Activated CD8-positive, alpha-beta memory T cell treated with anti-CD3 and anti-CD28 coated beads, Interleukin-2, amount 50 U/mL, for 24 hours (primary cell): ENCODE data around the gene SLC4A4.
"Not testable (repeated sequence)": the region's sequence is repeated elsewhere in the genome, so short reads cannot be mapped to it uniquely, and the experiment has no call there.

ENCODE experiments used
- DNase-seq: peaks from one replicate; pipeline ENCODE4 v3.0.0-alpha.2; 2020; ENCODE audit errors: extremely low read depth

The SLC4A4 gene

DNA sequence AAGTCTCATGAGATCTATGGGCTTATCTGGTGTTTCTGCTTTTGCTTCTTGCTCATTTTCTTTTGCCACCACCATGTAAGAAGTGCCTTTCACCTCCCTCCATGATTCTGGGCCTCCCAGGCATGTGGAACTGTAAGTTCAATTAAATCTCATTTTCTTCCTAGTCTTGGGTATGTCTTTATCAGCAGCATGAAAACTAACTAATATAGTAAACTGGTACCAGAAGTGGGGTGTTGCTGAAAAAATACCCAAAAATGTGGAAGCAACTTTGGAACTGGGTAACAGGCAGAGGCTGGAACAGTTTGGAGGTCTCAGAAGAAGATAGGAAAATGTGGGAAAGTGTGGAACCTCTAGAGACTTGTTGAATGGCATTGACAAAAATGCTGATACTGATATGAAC lies 70.1 kb downstream of the SLC4A4 start:
- DNase-seq, result not testable (repeated sequence)

DNA sequence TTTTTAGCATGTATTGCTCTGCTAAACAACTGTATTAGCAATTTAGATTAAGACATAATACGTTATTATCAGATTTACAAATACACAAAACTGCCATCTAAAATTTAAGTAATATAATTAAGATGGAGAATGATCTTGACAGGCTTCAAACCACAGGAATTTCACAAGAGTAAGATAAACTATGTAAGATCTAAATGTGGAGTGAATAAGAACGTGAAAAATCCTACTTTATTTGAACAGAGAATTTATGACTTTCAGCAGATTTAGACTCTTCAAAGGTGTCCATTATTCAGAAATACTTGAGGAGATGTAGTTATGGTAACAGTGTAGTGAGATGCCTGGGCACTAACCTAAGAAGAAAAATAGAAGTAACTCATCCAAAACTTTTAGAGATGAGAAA lies 73.2 kb downstream of the SLC4A4 start:
- DNase-seq, result no peak

GRCh38 chr4:71415491-71415890 lies 76.7 kb downstream of the SLC4A4 start:
- DNase-seq, result no peak

GRCh38 chr4:71417150-71417549 lies 78.3 kb downstream of the SLC4A4 start:
- DNase-seq, result no peak

- DNase-seq, result no peak
These were observed 87.7 kb downstream of the SLC4A4 start for GRCh38 chr4:71426381-71427042.

GRCh38 chr4:71429106-71429505 lies 90.3 kb downstream of the SLC4A4 start:
- DNase-seq, result no peak

- no peak for DNase-seq
These were observed 91.1 kb downstream of the SLC4A4 start for GRCh38 chr4:71429962-71430361.

DNA sequence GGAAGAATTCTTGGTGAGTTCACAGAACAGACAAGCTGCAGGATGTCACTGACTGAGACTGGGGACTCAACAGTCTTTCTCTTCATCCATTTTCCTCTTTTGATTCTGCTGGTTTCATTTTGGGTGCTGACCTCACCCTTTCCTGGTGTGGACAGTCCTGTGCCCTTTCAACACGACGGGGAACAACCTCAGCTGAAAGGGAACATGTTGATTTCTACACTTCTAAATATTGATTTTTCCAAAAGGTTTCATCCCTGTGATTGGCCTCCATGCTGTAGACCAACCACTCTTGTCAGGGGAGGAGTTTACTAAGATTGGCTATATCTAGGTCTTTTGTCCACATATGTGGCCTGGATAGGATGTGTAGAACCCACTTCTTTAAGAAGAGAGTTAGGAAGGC lies 91.8 kb downstream of the SLC4A4 start:
- DNase-seq, result no peak

- no peak for DNase-seq
These were observed 101.8 kb downstream of the SLC4A4 start for GRCh38 chr4:71440612-71441011.

DNA sequence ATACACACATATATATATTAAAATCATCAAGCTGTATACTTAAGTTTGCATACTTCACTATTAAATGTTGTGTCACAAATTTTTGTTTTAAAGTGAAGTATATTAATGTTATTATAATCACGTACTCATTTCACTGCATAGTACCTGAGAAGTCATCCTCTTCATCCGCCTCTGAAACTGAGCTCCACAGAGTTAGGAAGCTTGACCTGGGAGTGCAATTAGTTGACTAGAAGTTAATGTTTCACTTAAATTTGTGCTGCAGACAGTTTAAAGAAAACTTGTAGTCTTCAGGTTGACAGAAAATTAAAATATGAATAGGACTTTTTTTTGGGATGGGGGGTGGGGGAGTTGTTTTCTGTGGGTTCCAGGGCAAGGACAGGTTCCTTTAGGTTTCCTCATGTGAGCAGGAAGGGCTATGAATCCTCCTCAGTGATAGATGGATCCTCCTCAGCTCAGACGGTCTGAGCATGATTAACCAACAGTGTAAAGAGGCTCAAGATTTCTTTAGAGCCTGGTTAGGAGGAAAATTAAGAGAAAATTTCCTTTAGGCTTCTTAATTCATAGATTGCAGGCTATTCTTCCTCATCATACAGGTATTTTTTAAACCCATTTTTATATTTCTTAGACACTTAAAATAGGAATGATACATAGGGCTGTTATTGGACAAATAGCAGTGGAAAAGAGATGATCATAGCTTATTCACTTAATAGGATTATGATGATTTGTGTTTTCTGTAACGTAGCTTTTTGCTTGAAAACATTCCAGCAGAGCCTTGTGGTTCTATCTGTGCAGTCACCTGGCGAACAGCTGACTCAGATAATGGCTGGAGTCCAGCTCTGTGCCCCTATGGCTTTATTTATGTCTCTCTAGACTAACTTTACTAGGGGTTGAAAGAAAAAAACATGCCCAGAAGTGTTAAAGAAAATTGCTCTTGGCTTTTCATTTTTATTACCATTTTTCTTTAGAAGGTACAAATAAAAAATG lies 102.7 kb downstream of the SLC4A4 start:
- no peak for DNase-seq

GRCh38 chr4:71442336-71442735 lies 103.5 kb downstream of the SLC4A4 start:
- DNase-seq, result no peak

DNA sequence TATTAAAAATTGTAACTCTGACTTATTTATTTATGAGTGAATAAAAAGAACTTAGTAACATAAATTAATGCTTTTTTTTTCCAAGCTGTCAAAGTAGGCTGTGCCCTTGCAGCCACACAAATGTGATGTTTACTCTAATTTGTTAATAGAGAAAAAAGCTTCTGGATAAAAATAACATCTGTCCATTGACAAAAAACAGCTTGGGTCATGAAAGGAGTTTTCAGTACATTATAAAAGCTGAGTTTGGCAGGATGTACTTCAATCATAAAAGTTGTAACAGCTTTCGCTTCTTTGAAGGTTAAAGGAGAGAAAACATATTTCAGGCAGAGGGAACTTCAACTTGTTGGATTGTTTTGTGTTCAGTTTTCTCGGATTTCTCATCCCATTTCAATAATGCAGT lies 105.6 kb downstream of the SLC4A4 start:
- DNase-seq, result no peak

DNA sequence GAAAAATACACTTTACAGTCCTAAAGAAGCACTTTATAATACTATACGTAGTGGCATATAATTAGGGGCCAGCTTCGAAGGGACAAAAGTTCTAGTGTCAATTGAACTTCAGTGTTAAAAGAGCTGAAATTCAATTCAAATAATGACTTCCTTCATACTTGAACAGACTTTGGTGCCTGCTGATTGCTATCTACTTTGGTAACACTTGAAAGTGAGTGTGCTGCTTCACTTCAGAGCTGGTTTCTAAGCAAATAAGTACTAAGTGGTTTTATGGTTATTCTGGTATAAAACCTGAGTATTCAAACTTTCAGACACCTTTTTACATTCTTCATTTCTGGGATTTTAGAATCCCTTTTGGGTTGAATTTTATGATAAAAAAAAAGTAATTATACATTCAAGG lies 107.0 kb downstream of the SLC4A4 start:
- no peak for DNase-seq

DNA sequence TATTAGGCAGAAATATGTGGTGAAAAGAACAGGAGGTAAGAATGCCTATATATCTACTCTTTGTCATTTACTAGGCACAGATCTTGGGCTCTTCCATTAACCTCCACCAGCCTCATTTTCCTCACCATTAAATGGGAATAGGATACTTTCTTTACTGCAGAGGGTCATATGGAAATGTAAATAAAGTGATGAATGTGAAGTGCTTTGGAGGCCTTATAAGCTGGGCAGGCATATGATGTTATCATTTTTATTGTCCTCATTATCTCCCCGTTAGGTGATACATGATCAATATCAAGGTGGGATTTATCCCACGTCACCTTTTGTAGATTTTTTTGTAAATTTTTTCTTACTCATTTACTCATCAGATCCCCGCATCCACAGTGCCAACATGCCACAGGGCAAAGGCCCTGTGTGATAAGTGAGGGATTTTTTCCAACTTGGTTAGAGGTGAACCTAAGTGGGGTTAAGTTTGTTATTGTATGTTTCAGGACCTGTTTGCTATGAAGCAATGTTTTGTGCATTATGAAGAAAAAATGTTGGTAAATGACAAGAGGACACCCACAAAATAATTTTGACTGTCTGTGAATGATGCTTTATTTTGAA lies 107.8 kb downstream of the SLC4A4 start:
- no peak for DNase-seq

DNA sequence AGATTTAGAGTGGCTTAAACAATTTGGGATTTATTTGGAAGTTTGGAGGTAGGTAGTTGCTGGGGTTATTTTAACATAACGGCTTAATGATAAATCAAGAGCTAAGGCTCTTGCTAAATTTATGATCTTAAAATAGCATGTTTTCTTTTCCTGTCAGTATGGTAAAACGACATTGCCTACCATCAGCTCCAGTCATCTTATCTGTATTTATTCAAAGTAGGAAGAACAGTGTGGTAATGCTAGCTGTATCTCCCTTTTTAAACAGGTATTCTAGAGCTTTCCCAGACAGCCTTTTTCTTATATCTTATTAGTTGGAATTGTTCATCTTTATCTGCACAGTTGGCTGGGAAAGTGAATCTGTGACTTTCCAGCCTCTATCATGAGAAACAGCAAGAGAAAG lies 110.2 kb downstream of the SLC4A4 start:
- no peak for DNase-seq

- no peak for DNase-seq
These were observed 111.1 kb downstream of the SLC4A4 start for GRCh38 chr4:71449878-71450277.

DNA sequence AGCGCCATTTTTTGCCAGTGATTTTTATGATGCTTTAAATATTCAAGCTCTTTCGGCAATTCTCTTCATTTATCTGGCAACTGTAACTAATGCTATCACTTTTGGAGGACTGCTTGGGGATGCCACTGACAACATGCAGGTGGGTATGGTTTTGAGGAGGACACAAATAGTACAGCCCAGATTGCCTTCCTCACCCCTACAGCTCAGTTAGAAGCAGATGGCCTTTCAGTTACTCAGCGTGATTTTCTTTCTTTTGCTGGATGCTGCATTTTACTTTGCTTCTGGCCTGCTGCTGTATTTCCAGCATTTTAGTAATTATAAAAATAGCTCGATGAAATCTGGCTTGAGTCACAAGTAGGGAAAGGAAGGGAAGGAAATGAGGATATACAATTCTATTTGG lies 114.7 kb downstream of the SLC4A4 start:
- no peak for DNase-seq

GRCh38 chr4:71456841-71457240 lies 118.0 kb downstream of the SLC4A4 start:
- DNase-seq, result no peak

- DNase-seq, result no peak
These were observed 121.6 kb downstream of the SLC4A4 start for GRCh38 chr4:71460371-71460770.

DNA sequence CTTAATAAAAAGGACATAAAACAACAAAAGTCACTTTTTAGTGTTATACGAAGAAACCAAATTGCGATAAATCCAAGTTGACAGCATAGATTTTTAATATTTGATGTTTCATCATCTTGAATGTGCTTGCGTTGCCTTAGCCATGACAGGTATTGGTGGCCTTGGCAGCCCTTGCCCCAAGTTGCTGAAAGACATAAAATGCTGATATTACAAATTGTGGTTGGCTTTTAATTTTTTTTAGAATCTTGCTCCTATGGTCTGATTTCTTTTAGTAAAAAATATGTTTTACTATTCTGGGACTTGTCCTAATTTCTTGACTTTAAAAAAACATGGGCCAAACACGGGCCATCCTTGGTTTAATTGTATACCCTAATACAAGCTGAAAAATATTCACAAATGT lies 122.6 kb downstream of the SLC4A4 start:
- no peak for DNase-seq

GRCh38 chr4:71466775-71467174 lies 128.0 kb downstream of the SLC4A4 start:
- DNase-seq, result no peak

DNA sequence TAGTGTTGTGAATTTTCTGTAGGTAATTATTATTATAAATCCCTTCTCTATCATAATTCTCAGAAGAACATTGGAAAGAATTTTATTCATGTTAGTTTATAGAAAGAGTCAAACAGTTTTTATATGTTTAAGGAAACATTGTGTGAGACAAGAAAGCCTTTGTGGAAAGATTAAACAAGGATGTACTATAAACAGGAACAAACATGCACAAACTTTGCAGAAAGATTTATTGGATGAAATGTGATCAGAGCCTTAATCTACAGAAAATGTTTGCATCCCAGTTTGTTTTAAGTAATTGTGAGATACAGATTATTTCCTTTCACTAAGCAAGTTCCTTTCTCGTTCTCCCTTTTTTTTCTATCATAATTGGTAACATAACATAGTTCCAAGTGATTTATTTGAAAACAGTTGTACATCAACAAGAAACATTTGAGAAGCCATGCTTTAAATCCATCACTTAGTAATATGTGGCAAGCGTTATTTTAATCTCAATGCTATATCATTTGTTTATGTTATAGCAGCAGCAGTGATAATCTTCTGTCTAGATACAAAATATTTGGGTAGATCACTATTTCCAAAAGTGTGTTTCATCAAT lies 129.4 kb downstream of the SLC4A4 start:
- no peak for DNase-seq
